Activated CD4-positive, alpha-beta memory T cell treated with anti-CD3 and anti-CD28 coated beads for 36 hours (primary cell): ENCODE results near the gene GARIN6. TPM values are rescaled to one million over a fixed set of nuclear protein-coding genes. Genes with fewer than 3 reads are reported as not detected.

Experiments
- CTCF ChIA-PET: fragments of 350-600 bp; sonication (Branson Sonifier 250); formaldehyde crosslinking; loops from one replicate; lab custom pipeline; 2021; ENCODE audit warnings: antibody characterized with exemption, inconsistent platforms; lab: Charles Lee
- POLR2A ChIA-PET: fragments of 350-600 bp; sonication (Branson Sonifier 250); formaldehyde crosslinking; loops from one replicate; lab custom pipeline; 2021; ENCODE audit warnings: antibody characterized with exemption; lab: Charles Lee
- DNase-seq: peaks from one replicate; pipeline ENCODE4 v3.0.0-alpha.2; 2020
- H3K27ac Mint-ChIP-seq: one replicate; pipeline ENCODE4 v1.8.0; 2021; ENCODE audit warnings: mixed read lengths
- H3K27me3 Mint-ChIP-seq: one replicate; pipeline ENCODE4 v1.8.0; 2021; ENCODE audit warnings: mixed read lengths
- H3K36me3 Mint-ChIP-seq: one replicate; pipeline ENCODE4 v1.8.0; 2021; ENCODE audit warnings: mixed read lengths
- H3K4me1 Mint-ChIP-seq: one replicate; pipeline ENCODE4 v1.8.0; 2021; ENCODE audit warnings: low read depth, mixed read lengths
- H3K4me3 Mint-ChIP-seq: one replicate; pipeline ENCODE4 v1.8.0; 2021; ENCODE audit warnings: mild to moderate bottlenecking, mixed read lengths
- H3K9me3 Mint-ChIP-seq: one replicate; pipeline ENCODE4 v1.8.0; 2021; ENCODE audit warnings: mixed read lengths
- intact Hi-C: fragments of 100-400 bp; cut with micrococcal nuclease; formaldehyde crosslinking; loops from one replicate; pipeline ENCODE4 v1.15.1; 2023
- total RNA-seq, 2 experiments: library from RNA; stranded (reverse); gene quantifications; one replicate each; pipeline ENCODE4 v1.2.3, GENCODE V29; 2021

GARIN6 gene
- total RNA-seq, 2 experiments from 2014 or later = not detected

- Mint-ChIP-seq H3K27me3 (no peaks in the 10 kb centered on the region), H3K4me3 (no peak overlapping the region), H3K9me3 (no peaks in the 10 kb centered on the region), H3K4me1 (no peaks in the 10 kb centered on the region), H3K36me3 (no peaks in the 10 kb centered on the region), H3K27ac (no peak overlapping the region)
- intact Hi-C loops = no loop called here
- CTCF ChIA-PET = no interaction called here
- POLR2A ChIA-PET = no interaction called here
- DNase-seq = no peak
Observed at GRCh38 chr12:99648183-99648582, 630 bp downstream of the GARIN6 start.

GRCh38 chr12:99649551-99649950 is 2.0 kb downstream of the GARIN6 start:
- H3K36me3 Mint-ChIP-seq = no peaks in the 10 kb centered on the region
- no peaks in the 10 kb centered on the region for H3K9me3 Mint-ChIP-seq
- H3K4me3 Mint-ChIP-seq = no peak overlapping the region
- intact Hi-C loops = no loop called here
- POLR2A ChIA-PET = no interaction called here
- no peaks in the 10 kb centered on the region for H3K4me1 Mint-ChIP-seq
- CTCF ChIA-PET = no interaction called here
- no peak overlapping the region for H3K27ac Mint-ChIP-seq
- no peaks in the 10 kb centered on the region for H3K27me3 Mint-ChIP-seq
- no peak for DNase-seq

DNA sequence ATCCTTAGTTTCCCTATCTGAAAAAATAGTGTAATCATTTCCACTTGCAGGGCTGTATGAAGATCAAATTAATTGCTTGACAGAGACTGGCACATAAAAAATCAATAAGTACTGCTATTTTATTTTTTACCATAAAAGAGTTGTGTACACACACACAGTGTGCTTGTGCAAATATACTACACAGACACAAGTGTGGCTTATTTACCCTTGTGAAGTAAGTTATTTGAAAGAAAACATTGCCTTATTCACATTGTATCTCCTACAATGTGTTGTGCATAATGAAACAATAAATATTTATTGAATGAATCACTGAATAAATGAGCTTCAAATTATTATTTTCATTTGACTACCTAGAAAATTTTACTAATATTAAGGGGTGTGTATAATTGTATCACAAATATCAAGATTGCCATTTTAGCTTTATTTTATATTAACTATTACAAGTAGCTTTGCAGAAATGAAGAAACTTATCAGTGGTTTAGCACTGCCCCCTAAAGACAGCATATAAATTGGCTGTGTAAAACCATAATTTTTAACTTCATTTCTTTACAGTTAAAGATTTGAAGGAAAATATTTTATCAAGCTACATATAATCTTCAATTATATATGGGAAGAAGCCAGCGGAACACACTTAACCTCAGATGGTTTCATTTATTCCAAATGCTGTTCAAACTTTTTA is 11.3 kb downstream of the GARIN6 start:
- Mint-ChIP-seq H3K4me1 (no peaks in the 10 kb centered on the region), H3K27me3 (no peaks in the 10 kb centered on the region), H3K27ac (no peak overlapping the region), H3K4me3 (no peak overlapping the region), H3K36me3 (no peaks in the 10 kb centered on the region), H3K9me3 (no peaks in the 10 kb centered on the region)
- DNase-seq = no peak
- ChIA-PET POLR2A (no interaction called here), CTCF (interaction anchor here (1.5 kb wide), 1 partner anchor 616 kb away, joined by 6 read pairs; no protein-coding TSS in a partner anchor)
- intact Hi-C loops = no loop called here

GRCh38 chr12:99670635-99671034 is 23.1 kb downstream of the GARIN6 start:
- no peaks in the 10 kb centered on the region for H3K27me3 Mint-ChIP-seq
- POLR2A ChIA-PET = no interaction called here
- intact Hi-C loops = no loop called here
- CTCF ChIA-PET = no interaction called here
- no peaks in the 10 kb centered on the region for H3K36me3 Mint-ChIP-seq
- H3K4me3 Mint-ChIP-seq = no peak overlapping the region
- DNase-seq = no peak
- no peak overlapping the region for H3K27ac Mint-ChIP-seq
- peaks cover 3% of the 10 kb centered on the region for H3K9me3 Mint-ChIP-seq
- H3K4me1 Mint-ChIP-seq = no peaks in the 10 kb centered on the region

DNA sequence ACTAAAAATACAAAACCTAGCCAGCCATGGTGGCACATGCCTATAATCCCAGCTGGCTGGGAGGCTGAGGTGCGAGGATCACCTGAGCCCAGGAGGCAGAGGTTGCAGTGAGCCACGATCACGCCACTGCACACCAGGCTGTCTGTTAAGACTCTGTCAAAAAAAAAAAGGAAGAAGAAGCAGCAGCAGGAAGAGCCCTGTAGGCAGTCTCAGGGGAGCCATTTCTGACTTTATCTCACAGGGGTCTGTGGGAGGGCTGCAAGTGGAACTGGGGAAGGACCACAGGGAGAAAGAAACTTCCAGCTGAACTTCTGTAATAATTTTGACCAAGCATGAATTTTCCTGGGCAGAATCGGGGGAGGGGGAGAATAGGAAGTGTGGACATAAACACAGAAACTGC is 32.7 kb downstream of the GARIN6 start:
- CTCF ChIA-PET = no interaction called here

GRCh38 chr12:99686142-99686541 is 38.6 kb downstream of the GARIN6 start:
- Mint-ChIP-seq H3K4me1 (no peaks in the 10 kb centered on the region), H3K9me3 (peaks cover 18% of the 10 kb centered on the region), H3K36me3 (no peaks in the 10 kb centered on the region), H3K4me3 (no peak overlapping the region), H3K27ac (no peak overlapping the region), H3K27me3 (no peaks in the 10 kb centered on the region)
- DNase-seq = no peak
- intact Hi-C loops = no loop called here
- POLR2A ChIA-PET = no interaction called here
- CTCF ChIA-PET = no interaction called here

More for the DNA sequence above, 32.7 kb downstream of the GARIN6 start:
- Mint-ChIP-seq H3K4me3 (no peak overlapping the region), H3K9me3 (peaks cover 26% of the 10 kb centered on the region), H3K27me3 (no peaks in the 10 kb centered on the region), H3K36me3 (no peaks in the 10 kb centered on the region), H3K27ac (no peak overlapping the region), H3K4me1 (no peaks in the 10 kb centered on the region)
- DNase-seq = no peak
- POLR2A ChIA-PET = no interaction called here
- intact Hi-C loops = no loop called here

DNA sequence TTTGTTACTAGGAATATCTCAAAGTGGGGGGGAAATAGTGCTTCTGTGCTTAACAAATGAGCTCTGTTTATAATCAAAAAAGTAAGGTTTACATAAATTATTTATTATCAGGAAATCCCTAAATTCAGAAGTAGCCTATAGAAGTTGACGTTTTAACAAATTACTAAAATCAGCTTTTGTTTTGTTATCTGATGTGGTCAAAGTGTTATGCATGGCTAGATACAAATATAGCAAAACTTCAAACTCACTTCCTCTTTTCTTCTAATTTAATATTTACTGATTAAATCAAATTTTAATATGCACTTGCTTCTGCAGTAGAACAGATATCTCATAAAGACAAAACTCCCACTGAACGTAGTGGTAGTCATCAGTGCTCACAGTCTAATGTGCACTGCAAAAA is 47.5 kb downstream of the GARIN6 start:
- DNase-seq = no peak
- ChIA-PET POLR2A (interaction anchor here (0.7 kb wide), 1 partner anchor 278 kb away, joined by 4 read pairs; no protein-coding TSS in a partner anchor), CTCF (no interaction called here)
- no peak overlapping the region for H3K4me3 Mint-ChIP-seq
- intact Hi-C loops = no loop called here
- H3K27ac Mint-ChIP-seq = no peak overlapping the region
- peaks cover 4% of the 10 kb centered on the region for H3K9me3 Mint-ChIP-seq
- no peaks in the 10 kb centered on the region for H3K36me3 Mint-ChIP-seq
- no peaks in the 10 kb centered on the region for H3K4me1 Mint-ChIP-seq
- H3K27me3 Mint-ChIP-seq = no peaks in the 10 kb centered on the region
